Loucy (cell line): ENCODE measurements around the gene PPA2.

Experiments used
- EZH2phosphoT487 ChIP-seq: fragments of 200-600 bp; IDR thresholded peaks from 2 replicates; pipeline ENCODE4 v1.6.1; 2018; ENCODE audit warnings: antibody characterized with exemption, mild to moderate bottlenecking, moderate library complexity, borderline replicate concordance
- TF ChIP-seq, protein P1 (sequence below): fragments of 200-600 bp; sonication (generic); conservative IDR thresholded peaks from 2 replicates; pipeline ENCODE4 v1.5.1; 2014; ENCODE audit warnings: mild to moderate bottlenecking, antibody characterized with exemption, low read length

GRCh38 chr4:105430811-105431210 is 43.1 kb downstream of the PPA2 start:
- TF ChIP-seq, protein P1, sequence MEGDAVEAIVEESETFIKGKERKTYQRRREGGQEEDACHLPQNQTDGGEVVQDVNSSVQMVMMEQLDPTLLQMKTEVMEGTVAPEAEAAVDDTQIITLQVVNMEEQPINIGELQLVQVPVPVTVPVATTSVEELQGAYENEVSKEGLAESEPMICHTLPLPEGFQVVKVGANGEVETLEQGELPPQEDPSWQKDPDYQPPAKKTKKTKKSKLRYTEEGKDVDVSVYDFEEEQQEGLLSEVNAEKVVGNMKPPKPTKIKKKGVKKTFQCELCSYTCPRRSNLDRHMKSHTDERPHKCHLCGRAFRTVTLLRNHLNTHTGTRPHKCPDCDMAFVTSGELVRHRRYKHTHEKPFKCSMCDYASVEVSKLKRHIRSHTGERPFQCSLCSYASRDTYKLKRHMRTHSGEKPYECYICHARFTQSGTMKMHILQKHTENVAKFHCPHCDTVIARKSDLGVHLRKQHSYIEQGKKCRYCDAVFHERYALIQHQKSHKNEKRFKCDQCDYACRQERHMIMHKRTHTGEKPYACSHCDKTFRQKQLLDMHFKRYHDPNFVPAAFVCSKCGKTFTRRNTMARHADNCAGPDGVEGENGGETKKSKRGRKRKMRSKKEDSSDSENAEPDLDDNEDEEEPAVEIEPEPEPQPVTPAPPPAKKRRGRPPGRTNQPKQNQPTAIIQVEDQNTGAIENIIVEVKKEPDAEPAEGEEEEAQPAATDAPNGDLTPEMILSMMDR: no peak
- TF ChIP-seq EZH2phosphoT487: no peak
